HG03457 (cell line): ENCODE results near the gene CLTB.

Experiments
- ATAC-seq: cut with Tn5 transposase; IDR thresholded peaks from one replicate; pipeline ENCODE4 v1.9.1; 2021; ENCODE audit warnings: moderate number of reproducible peaks; ENCODE audit not compliant: unreplicated experiment

The CLTB gene

DNA sequence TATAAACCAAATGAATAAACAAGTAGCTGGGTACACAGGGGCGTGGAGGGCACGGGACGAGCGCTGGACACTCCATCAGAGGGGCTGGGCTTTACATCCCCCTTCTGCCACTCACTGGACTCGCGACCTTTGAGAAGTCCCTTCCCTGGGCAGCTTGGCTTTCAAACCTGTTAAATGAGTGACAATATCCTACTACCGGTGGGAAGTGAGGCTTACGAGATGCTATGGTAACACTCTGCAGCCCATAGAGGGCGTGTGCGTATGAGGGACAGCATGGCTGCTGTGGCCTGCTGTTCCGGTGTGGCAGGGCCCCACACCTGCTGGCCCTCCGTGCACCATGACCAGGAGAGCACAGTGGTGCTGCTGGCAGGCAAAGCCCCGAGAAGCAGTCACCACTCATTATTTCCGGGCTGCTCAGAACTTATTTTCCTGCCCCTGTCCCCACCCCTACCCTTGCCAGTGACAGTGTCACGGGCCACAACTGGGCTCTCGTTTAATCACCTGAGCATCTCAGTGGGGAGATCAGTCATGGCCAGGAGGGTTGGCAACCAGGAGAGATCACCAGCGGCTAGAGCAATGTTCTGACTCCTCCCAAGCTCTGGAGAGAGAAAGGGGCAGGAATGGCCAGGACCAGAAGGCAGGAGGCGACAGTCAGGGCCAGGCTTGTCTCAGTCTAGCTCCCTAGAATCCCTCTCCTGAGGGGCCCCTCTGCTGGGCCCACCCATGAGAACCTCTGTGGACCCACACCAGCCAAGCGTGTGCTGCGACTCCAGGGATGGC, 10.5 kb downstream of the CLTB start:
- ATAC-seq = no peak

DNA sequence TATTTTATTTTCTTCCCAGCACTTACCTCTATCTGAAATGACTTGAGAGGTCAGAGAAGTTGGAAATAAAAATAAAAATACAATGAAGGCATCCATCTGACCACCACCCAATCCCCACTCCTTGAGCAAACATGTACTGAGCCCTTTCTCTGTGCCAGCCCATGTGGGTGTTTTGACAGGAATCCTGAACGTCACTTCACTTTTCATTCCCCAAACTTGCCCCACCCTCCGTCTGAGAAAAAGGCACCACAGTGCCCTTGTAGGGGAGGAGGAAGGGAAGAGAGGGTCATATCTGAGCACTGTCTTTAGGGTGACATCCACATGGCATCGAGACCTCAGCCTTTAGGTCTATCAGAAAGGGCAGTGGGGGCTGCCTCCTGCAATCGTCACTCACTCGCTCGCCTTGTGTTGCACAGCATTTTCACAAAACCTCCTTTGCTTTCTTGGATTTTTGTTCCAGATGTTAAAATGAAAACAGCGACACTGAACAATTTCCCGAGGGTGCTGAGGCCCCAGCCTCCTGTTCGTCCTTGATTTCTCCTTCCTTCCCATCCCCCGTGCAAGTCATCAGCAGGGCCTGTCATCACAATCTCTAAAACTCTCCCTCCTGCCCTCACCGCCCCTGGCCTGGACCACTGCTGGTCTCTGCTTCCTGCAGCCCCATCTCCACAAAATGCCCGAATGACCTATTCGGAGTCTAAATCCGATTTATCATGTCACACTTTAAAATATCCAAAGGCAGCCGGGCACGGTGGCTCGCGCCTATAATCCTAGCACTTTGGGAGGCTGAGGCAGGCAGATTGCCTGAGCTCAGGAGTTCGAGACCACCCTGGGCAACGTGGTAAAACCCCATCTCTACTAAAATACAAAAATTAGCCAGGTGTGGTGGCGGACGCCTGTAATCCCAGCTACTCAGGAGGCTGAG, 14.8 kb downstream of the CLTB start:
- no peak for ATAC-seq

DNA sequence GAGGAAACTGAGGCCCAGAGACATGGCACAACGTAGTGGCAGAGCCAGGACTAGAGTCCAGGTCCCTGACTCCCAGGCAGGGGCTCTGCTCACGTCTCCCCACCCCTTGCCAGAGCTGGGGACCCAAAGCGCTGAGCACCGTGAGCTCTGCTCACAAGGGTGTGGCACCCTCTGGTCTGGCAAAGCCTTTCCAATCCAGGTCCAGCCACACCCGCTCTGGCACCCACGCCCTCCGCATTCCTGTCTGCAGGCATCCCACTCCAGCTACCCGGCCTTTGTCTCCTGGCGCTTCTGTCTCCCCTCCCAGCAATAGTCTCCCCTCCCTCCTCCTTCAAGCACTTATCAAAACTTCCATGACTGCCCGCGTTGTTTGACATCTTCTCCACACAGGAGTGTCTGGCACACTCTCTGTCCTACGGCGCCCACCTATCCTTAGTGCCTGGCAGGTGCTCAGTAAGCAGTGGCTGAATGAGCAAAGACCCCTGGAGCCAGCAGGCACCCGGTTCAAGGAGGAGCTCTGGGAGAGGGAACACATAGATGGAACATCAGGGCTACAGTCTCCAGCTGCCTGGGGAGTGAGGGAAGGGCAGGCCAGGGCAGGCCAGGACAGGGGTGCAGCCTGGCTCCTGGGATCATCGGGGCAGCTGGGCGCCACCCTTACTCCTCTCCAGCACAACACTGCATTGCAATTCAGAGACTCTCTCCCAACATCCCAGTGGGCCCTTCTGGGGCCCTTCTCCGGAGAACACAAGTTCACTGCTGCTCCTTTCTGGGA, 15.8 kb downstream of the CLTB start:
- no peak for ATAC-seq

DNA sequence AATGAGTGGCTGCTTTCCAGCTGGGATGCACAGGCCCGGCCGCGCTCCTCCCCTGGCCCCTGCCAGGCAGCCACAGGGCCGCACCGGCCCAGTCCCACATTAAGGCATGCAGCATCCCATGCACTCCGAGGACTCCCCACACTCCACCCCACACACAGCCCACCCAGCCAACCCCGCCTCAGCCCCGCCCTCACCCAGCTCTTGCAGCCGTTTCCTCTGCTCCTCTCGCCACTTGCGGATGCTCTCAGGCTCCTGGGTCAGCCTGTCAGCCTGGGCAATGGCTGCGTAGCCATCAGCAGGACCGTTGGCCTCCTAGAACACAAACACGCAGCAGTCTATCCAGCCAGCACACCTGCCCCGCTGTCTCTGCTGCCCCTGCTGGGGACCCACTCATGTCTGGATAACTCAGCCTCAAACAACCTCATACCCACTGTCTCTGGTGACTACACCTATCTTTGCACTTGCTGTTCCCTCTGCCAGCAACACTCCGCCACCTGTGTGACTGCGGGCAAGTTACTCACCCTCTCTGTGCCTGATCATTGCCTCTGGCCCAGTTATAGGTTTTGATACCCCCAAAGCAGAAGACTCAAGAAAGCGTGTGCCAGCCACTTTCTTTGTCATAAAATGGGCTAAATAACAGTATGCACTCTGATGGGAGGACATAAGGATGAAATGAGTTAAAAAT, 18.5 kb downstream of the CLTB start:
- ATAC-seq = no peak

DNA sequence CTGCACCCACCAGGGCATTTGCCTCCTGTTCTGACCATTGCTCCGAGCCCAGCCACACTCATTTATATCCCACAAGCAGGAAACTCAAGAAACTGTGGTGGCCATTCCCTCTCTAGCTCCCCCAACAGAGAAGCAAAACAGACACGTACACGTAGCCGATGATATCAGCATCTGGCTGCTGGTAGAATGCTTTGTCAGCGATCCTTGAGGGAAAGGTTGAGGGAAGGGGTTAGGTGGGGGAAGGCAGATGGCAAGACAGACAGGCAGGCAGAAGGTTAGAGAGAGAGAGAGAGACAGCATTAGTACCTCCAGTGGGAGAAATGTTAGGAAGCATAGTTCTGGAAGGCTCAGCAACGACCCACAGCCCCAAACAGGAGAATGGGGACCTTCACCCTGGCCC, 20.0 kb downstream of the CLTB start:
- ATAC-seq = no peak

DNA sequence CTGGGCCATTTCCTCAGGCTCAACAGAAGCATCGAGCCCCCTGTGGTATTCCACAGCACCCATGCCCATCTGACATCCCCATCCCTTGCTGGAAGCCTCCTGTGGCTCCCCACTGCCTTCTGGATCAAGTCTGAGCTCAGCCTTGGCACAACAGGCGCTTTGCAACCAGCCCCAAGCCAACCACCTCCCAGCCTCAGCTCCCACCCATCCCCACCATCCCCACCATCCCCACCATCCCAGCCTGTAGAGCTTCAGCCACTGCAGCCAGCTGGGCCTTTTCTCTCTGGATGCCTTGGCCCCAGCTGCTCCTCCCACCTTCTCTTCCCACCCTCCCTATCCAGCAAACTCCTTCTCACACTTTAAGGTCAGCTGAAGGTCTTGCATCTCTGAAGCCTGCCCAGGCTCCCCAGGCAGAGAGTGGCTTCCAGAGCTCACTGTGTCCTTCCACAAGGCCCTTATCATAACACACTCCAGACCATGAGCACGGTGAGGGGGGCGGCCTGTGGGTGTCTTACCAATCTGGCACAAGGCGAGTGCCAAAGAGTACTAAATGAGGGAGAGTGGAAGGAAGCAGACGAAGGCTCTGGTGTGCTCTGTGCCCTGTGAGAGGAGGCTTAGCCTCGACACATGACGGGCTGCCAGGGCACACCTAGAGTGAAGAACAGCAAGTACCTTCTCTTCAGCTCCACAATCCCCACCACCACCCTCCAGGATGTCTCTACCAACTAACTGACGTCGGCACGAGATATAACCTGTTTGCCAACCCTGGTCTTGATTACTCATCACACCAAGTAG, 21.3 kb downstream of the CLTB start:
- no peak for ATAC-seq

DNA sequence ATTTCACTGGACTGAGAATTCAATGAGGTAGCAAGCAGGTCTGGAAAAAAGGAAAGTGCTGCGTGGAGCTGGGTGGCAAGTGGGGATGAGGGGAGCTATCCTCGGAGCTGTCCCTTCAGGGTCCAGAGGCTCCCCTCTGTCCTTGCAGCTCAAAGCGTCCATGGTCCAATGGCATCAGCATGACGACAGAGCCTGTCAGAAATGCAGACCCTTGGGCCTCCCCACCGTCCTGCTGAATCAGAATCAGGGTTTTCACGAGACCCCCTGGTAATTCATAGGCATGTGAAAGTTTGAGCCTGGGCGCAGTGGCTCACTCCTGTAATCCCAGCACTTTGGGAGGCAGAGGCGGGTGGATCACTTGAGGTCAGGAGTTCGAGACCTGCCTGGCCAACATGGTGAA, 22.2 kb downstream of the CLTB start:
- no peak for ATAC-seq

DNA sequence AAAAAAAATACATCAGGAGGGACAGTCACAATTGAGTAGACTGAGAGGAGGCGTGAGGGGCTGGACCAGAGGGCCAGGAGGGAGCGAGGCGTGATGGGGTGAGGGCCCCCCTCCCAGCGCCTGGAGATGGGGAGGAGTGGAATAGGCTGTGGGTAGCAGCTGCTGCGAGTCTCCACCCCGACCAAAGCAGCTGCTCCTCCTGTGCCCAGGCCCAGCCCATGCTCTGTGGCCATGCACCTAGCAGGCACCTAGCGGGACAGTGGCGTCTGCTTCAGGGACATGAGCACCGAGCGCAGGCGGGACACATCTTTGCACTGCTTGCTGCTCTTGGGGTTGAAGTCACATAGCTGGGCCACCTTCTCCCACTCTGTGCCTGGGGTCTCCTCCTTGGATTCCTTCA, 23.8 kb downstream of the CLTB start:
- ATAC-seq = no peak

DNA sequence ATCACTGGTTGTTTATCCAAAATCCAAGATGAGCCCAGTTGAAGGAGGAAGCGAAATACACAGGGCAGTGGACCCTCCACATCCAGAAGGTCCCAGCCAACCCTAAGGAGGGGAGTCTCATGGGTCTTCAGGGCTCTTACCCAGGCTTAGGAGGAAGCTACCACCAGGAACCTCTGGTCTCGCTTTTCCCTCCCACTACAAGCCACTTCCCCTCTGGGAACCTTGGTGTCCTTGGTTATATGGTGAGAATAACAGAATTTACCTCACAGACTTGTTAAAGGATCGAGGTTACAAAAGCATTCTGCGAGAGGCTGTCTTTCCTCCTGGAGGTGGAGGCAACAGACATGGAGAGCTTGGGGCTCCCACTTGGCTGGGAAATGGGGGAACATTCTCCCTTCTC, 24.3 kb downstream of the CLTB start:
- ATAC-seq = no peak

DNA sequence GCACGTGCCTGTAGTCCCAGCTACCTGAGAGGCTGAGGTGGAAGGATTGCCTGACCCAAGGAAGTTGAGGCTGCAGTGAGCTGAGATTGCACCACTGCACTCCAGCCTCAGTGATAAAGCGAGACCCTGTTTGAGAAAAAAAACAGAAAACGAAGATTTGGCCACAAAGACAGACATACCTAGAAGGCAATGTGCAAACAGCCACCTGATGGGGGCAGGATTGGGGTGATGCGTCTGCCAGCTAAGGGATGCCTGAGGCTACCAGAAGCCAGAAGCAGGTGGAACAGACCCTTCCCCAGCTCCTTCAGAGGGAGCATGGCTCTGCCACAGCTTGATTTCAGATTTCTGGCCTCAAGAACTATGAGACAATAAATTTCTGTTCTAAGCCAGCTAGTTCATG, 24.9 kb downstream of the CLTB start:
- no peak for ATAC-seq

DNA sequence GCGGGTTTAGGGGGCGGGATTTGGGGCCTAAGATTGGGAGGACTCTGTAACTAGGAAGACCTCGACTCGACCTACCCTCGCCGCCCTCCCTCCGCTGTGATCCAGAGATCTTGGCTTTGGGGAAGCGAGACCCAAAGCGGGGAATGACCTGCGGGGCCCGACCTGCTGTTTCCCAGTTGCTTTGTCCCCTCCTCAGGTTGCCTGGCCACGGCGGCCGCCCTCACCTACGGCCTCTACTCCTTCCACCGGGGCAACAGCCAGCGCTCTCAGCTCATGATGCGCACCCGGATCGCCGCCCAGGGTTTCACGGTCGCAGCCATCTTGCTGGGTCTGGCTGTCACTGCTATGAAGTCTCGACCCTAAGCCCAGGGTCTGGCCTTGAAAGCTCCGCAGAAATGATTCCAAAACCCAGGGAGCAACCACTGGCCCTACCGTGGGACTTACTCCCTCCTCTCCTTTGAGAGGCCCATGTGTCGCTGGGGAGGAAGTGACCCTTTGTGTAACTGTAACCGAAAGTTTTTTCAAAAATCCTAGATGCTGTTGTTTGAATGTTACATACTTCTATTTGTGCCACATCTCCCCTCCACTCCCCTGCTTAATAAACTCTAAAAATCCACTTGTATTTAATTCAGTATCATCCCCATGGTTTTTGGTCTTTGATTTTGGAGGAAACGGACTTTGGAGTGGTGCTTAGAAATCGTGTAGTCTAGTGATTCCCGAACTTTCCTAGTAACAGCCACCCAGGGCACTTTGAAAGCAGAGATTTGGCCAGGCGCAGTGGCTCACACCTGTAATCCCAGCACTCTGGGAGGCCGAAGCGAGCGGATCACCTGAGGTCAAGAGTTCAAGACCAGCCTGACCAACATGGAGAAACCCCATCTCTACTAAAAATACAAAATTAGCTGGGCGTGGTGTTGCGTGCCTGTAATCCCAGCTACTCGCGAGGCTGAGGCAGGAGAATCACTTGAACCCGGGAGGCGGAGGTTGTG, 26.9 kb downstream of the CLTB start:
- ATAC-seq = peak; percentile 14

DNA sequence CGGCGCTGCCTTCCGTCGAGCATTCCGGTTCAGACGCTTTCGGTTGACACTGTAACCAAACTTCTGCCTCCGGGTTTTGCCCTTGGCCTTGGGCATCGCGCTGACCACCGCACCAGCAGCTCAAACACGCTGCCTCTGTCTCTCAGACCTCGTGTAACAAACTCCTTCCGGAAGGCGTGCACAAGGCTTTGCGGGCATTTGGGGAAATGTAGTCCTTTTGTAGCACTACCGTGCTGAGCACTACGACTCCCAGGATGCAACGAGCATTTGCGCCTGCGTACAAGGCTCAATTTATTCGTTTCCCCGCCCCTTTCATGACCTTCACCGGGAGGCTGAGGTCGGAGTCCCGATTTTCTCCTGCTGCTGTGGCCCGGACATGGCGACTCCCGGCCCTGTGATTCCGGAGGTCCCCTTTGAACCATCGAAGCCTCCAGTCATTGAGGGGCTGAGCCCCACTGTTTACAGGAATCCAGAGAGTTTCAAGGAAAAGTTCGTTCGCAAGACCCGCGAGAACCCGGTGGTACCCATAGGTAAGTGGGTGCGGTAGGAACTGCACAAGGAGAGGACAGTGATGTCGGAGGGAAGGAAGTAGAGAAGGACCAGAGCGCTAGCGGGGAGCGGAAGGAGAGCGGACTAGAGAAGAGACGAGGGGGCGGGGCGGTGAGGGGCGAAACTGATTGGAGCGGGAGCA, 27.8 kb downstream of the CLTB start, which contains the start of the genes HIGD2A and NOP16:
HIGD2A (plus strand) TSS at position 308 of the 691 bp plus-strand sequence; CDS start at position 377, 69 bp downstream.
NOP16 (minus strand) TSS at position 155 of the 691 bp plus-strand sequence; CDS start at position 96, 59 bp downstream.
- ATAC-seq = peak; percentile 70

DNA sequence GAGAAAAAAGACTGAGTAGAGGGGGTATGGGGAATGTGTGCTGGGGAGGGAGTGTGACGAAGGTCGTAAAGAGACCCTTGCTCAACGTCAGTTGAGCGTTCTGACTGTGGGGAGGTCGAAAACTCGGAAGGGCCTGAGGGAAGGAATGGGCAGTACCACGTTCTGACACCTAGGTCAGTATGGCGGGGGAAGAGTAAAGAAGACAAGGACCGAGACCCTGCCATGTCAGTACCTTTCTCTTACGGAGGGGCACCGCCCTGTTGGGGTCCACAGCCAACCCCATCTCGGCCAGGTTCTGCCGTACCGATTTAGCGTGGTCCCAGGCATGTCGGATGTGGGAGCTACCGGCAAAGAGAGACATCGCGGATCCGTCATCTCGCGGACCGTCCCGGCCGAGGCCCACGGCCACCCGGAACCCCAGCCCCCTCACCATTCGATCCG, 28.3 kb downstream of the CLTB start:
- no peak for ATAC-seq

DNA sequence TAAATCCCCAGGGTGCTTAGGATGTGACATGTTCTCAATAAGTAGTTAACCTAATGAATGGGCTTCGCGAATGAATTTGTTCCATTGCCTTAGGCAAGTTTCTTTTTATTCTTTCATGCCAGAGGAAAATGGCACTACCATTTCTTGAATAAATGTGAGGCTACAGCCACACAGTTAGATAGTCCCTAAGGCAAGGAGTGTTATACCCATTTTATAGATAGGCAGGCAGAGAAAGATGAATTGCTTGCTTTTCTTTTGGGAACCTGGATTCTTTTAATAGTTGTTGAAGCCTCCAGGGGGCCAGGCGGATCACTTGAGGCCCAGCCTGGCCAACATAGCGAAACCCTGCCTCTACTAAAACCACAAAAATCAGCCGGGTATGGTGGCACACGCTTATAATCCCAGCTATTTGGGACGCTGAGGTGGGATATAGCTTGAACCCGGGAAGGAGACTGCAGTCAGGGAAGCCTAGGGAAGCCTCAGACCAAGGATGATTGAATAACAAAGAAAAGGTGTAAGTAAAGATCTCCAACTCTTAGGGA, 28.9 kb downstream of the CLTB start:
- no peak for ATAC-seq

DNA sequence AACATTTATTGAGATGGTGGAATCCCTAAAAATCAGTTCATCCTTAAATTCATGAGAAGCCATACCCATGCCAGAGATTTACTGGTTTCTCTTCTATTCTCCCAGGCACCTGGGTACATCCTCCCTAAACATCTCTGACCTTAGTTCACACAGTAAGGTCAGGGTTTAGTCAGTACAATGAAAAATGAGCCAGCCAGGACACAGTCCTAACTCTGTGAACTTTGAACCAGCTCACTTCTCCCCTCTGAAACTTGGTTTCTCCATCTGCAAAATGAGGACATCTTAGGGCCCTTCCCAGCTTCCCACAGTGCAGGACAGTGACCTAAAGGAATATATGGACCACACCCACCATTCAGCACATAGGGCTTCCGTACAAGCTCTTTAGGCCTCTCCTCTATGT, 29.8 kb downstream of the CLTB start:
- ATAC-seq = no peak

DNA sequence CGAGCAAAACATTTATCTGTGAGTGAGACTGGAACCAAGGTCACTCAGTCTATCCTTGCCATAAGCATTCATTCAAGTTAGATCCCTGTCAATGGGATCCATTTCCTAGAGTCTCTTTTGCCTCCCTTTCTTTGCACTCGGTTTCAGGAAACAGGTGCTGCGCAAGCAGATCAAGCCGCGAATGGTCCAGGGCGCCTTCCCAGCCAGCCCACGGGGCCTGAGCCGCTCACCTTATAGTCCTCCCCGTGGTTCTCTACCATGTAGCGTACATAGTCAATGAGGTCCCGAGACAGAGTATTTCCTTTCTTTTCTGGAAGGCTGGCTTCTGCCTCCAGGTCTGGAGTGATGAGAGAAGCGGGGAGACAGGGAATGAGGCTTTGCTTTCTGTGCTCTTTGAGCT, 31.3 kb downstream of the CLTB start:
- ATAC-seq = no peak

DNA sequence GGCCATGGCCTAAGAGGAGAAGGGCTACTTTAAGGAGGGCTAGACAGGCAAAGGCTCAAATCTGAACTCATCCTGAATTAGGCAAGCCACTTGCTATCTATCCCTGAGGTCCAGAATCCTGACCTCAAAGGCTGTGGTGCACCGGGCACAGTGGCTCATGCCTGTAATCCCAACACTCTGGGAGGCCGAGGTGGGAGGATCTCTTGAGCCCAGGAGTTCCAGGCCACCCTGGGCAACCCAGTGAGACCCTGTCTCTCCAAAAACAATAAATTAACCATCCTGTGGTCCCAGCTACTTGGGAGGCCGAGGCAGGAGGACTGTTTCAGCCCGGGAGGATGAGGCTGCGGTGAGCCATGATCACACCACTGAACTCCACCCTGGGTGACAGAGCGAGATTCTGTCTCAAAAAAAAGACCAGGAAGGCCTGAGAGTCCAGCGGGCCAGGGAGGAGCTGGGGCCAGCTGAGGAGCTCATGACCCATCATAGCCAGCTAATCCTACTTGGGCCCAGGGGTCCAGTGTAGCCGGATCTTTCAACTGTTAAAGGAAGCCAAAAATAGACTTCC, 31.9 kb downstream of the CLTB start:
- no peak for ATAC-seq
